Activated CD8-positive, alpha-beta memory T cell treated with anti-CD3 and anti-CD28 coated beads for 4 hours (primary cell): Measurements from ENCODE around the gene C9orf152.
"Not testable (repeated sequence)": the region's sequence is repeated elsewhere in the genome, so short reads cannot be mapped to it uniquely, and the experiment has no call there.

Experiments
- DNase-seq, 2 donors: peaks; one replicate each; pipeline ENCODE4 v3.0.0-alpha.2; 2020; ENCODE audit warnings: low read depth in 2 of 2

Gene C9orf152

GRCh38 chr9:110208031-110208430, at the start of gene C9orf152:
TSS of gene C9orf152 (minus strand) at chr9:110208159. CDS start at chr9:110207579, 580 bp downstream.
- DNase-seq, result no peak

- no peak for DNase-seq
Observed at GRCh38 chr9:110257097-110257841, 49.3 kb upstream of the C9orf152 start.

- peak; percentile 63 to 68 for DNase-seq
Observed at GRCh38 chr9:110256380-110257096, 48.6 kb upstream of the C9orf152 start, which contains the start of gene TXN. TSS of gene TXN (minus strand) at chr9:110256507. CDS start at chr9:110256435, 72 bp downstream.

- DNase-seq, result no peak
Observed at GRCh38 chr9:110255463-110256379, 47.8 kb upstream of the C9orf152 start.

GRCh38 chr9:110255034-110255462, 47.1 kb upstream of the C9orf152 start:
- no peak for DNase-seq

GRCh38 chr9:110254500-110254899, 46.5 kb upstream of the C9orf152 start:
- no peak for DNase-seq

GRCh38 chr9:110252509-110253139, 44.7 kb upstream of the C9orf152 start:
- DNase-seq, result no peak

- DNase-seq, result not testable (repeated sequence)
Observed at GRCh38 chr9:110251770-110252169, 43.8 kb upstream of the C9orf152 start.

GRCh38 chr9:110251212-110251611, 43.3 kb upstream of the C9orf152 start:
- DNase-seq, result no peak

- no peak for DNase-seq
Observed at GRCh38 chr9:110249603-110250002, 41.6 kb upstream of the C9orf152 start.

GRCh38 chr9:110248361-110248760, 40.4 kb upstream of the C9orf152 start:
- no peak for DNase-seq

GRCh38 chr9:110246214-110246613, 38.3 kb upstream of the C9orf152 start:
- no peak for DNase-seq

GRCh38 chr9:110244616-110245015, 36.7 kb upstream of the C9orf152 start:
- no peak for DNase-seq

GRCh38 chr9:110241858-110242321, 33.9 kb upstream of the C9orf152 start:
- no peak for DNase-seq

- DNase-seq, result no peak
Observed at GRCh38 chr9:110241260-110241857, 33.4 kb upstream of the C9orf152 start.

GRCh38 chr9:110240198-110240597, 32.2 kb upstream of the C9orf152 start:
- no peak for DNase-seq

- DNase-seq, result no peak
Observed at GRCh38 chr9:110228321-110228720, 20.4 kb upstream of the C9orf152 start.

- no peak for DNase-seq
Observed at GRCh38 chr9:110224583-110224982, 16.6 kb upstream of the C9orf152 start.

- no peak for DNase-seq
Observed at GRCh38 chr9:110220809-110221208, 12.8 kb upstream of the C9orf152 start.

GRCh38 chr9:110217656-110218099, 9.7 kb upstream of the C9orf152 start:
- DNase-seq, result no peak
